22Rv1 (cell line): Measurements from ENCODE around the gene TREM2.

Experiments used
- ZFX ChIP-seq: fragments of 450-650 bp; IDR thresholded peaks from 2 replicates; pipeline ENCODE4 v1.6.1; 2017; ENCODE audit warnings: antibody characterized with exemption, borderline replicate concordance
- TF ChIP-seq, protein P1 (sequence below): fragments of 450-650 bp; IDR thresholded peaks from 2 replicates; pipeline ENCODE4 v1.5.1; 2017; ENCODE audit warnings: mild to moderate bottlenecking

- TF ChIP-seq, protein P1, sequence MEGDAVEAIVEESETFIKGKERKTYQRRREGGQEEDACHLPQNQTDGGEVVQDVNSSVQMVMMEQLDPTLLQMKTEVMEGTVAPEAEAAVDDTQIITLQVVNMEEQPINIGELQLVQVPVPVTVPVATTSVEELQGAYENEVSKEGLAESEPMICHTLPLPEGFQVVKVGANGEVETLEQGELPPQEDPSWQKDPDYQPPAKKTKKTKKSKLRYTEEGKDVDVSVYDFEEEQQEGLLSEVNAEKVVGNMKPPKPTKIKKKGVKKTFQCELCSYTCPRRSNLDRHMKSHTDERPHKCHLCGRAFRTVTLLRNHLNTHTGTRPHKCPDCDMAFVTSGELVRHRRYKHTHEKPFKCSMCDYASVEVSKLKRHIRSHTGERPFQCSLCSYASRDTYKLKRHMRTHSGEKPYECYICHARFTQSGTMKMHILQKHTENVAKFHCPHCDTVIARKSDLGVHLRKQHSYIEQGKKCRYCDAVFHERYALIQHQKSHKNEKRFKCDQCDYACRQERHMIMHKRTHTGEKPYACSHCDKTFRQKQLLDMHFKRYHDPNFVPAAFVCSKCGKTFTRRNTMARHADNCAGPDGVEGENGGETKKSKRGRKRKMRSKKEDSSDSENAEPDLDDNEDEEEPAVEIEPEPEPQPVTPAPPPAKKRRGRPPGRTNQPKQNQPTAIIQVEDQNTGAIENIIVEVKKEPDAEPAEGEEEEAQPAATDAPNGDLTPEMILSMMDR = no peak
- TF ChIP-seq ZFX = no peak
Measured at GRCh38 chr6:41161380-41161779, 1.5 kb downstream of the TREM2 start.
